Thyroid gland (tissue), 4 donors: ENCODE results near the gene TLE4.

Source experiments
- CTCF ChIP-seq, 6 experiments: fragments of 200-600 bp in 3 of 6; fragments of 450-650 bp in 3 of 6; sonication (generic) in 3 of 6; IDR thresholded peaks; one replicate each; pipeline ENCODE4 v1.5.1; 2016 to 2019; ENCODE audit warnings: antibody characterized with exemption in 6 of 6, mild to moderate bottlenecking in 2 of 6, inconsistent platforms in 1 of 6, moderate library complexity in 1 of 6
- POLR2A ChIP-seq, 2 donors: fragments of 450-650 bp; IDR thresholded peaks; one replicate each; pipeline ENCODE4 v1.6.1; 2017; ENCODE audit warnings: antibody characterized with exemption in 2 of 2, mild to moderate bottlenecking in 2 of 2, moderate library complexity in 1 of 2

GRCh38 chr9:79565245-79565644 lies 6.5 kb upstream of the TLE4 start:
- TF ChIP-seq POLR2A (IDR thresholded peaks at IDR 0.05) (no peak), CTCF (IDR thresholded peaks at IDR 0.05) (no peak)
